ENCODE results near the gene OAS3. TPM values are rescaled to one million over a fixed set of nuclear protein-coding genes. Genes with fewer than 3 reads are reported as not detected.

The OAS3 gene
- total and polyA plus RNA-seq, 9 of the 15 experiments (the other 6 are each of a cell fraction or from before 2014, with no cell fraction given): 0.21 to 2.0 (median 0.83) TPM

GRCh38 chr12:112933129-112933505, 5.2 kb upstream of the OAS3 start (continued):
- TF ChIP-seq RBM15 (IDR thresholded peaks at IDR 0.05; ENCODE audit: insufficient read depth, low read length): no peak
- TF ChIP-seq NELFE (IDR thresholded peaks at IDR 0.05; ENCODE audit: insufficient read depth, insufficient read length): no peak
- TF ChIP-seq PTRF (tag; IDR thresholded peaks at IDR 0.05): no peak
- TF ChIP-seq TCF3 (CRISPR knock-in tag; IDR thresholded peaks at IDR 0.05): no peak
- TF ChIP-seq SETDB1 (IDR thresholded peaks at IDR 0.05; ENCODE audit: low read length): no peak
- TF ChIP-seq TARDBP (IDR thresholded peaks at IDR 0.05): no peak
- no peak for TF ChIP-seq SIRT6 (IDR thresholded peaks at IDR 0.05; ENCODE audit: low read depth, low read length)
- no peak for TF ChIP-seq SIN3A (IDR thresholded peaks at IDR 0.05; ENCODE audit: borderline replicate concordance in 2 of 2, control insufficient read depth in 1 of 2, low read depth in 2 of 2, low read length in 2 of 2)
- TF ChIP-seq, protein P1, sequence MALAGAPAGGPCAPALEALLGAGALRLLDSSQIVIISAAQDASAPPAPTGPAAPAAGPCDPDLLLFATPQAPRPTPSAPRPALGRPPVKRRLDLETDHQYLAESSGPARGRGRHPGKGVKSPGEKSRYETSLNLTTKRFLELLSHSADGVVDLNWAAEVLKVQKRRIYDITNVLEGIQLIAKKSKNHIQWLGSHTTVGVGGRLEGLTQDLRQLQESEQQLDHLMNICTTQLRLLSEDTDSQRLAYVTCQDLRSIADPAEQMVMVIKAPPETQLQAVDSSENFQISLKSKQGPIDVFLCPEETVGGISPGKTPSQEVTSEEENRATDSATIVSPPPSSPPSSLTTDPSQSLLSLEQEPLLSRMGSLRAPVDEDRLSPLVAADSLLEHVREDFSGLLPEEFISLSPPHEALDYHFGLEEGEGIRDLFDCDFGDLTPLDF (CRISPR knock-in tag; IDR thresholded peaks at IDR 0.05): no peak
- TF ChIP-seq LARP7 (IDR thresholded peaks at IDR 0.05): no peak
- no peak for TF ChIP-seq DIDO1 (tag; IDR thresholded peaks at IDR 0.05; ENCODE audit: low read depth)

DNA sequence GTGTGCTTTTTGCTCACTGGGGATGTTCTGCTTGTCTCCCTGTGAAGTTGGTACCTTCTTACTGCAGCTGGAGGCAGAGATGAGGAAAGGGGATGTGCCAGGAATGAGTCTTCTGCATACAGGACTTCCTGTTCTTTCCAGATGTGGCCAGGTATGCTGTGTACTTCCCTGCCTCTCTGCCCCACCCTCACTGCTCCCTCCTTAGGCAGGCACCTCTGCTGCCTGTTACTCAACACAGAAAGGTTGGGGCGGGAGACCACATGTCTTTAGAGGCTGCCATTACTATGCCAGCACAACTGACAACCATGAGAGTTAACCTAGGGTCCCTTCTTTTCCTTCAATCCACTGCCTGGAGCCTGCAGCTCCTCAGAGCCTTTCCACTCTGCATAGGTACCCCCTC, 2.0 kb upstream of the OAS3 start:
- Histone ChIP-seq H3K9me3 (replicated peaks; ENCODE audit: control insufficient read depth, insufficient read depth, low read depth, low read length) (no peaks in the 10 kb centered on the region), H3K4me1 (replicated peaks in 1 of 2; ENCODE audit: control insufficient read depth in 2 of 2, insufficient read depth in 2 of 2, low read length in 2 of 2) (peaks cover 4 to 7% of the 10 kb centered on the region in 2 experiments; a peak in 4 of 5 replicates), H3K79me2 (ENCODE audit: control insufficient read depth, insufficient read depth, low read length) (no peaks in the 10 kb centered on the region), H3K9me1 (ENCODE audit: control insufficient read depth, insufficient read depth, low read length) (no peaks in the 10 kb centered on the region), H3K36me3 (ENCODE audit: control insufficient read depth, insufficient read depth, low read length) (no peaks in the 10 kb centered on the region), H2AFZ (ENCODE audit: low read depth, low read length) (no peak overlapping the region), H3K27me3 (ENCODE audit: control insufficient read depth in 2 of 2, insufficient read depth in 2 of 2, low read length in 2 of 2) (peaks cover 6 to 13% of the 10 kb centered on the region in 2 experiments; a peak in 4 of 5 replicates), H3K4me3 (no peak overlapping the region), H3K27ac (ENCODE audit: extremely low read depth, low read depth, low read length) (no peak overlapping the region), H4K20me1 (replicated peaks; ENCODE audit: control insufficient read depth, insufficient read depth, low read length) (0 out of 2 replicates have a peak, but pooled peaks cover 3% of the 10 kb centered on the region), H3K9ac (ENCODE audit: insufficient read depth in 1 of 2, low read depth in 2 of 2, low read length in 2 of 2) (no peak overlapping the region), H3K4me2 (ENCODE audit: insufficient read depth, low read length) (no peak overlapping the region)
- FAIRE-seq: no peak
- intact Hi-C loops (cut with micrococcal nuclease) (no loop called here), in situ Hi-C loops (cut with MboI) (no loop called here)
- 0% methylated on average over 1 of the region's 1 CpG for WGBS (ENCODE audit: insufficient coverage, low coverage, missing lambda C conversion rate)
- ChIA-PET POLR2A (no interaction called here), CTCF (ENCODE audit: low intra/inter-chr PET ratio) (no interaction called here)
- BruUV-seq (replicated peaks): no TSS peak
- DNase-seq (ENCODE audit: extremely low read depth in 1 of 4, low spot score in 3 of 4): no peak
- TF ChIP-seq, protein P2, sequence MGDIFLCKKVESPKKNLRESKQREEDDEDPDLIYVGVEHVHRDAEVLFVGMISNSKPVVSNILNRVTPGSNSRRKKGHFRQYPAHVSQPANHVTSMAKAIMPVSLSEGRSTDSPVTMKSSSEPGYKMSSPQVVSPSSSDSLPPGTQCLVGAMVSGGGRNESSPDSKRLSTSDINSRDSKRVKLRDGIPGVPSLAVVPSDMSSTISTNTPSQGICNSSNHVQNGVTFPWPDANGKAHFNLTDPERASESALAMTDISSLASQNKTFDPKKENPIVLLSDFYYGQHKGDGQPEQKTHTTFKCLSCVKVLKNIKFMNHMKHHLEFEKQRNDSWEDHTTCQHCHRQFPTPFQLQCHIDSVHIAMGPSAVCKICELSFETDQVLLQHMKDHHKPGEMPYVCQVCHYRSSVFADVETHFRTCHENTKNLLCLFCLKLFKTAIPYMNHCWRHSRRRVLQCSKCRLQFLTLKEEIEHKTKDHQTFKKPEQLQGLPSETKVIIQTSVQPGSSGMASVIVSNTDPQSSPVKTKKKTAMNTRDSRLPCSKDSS (IDR thresholded peaks at IDR 0.05; ENCODE audit: low read depth, partially characterized antibody): no peak
- TF ChIP-seq FIP1L1 (IDR thresholded peaks at IDR 0.05; ENCODE audit: low read depth, low read length, poor library complexity, severe bottlenecking) (no peak), JUNB (CRISPR knock-in tag; conservative IDR thresholded peaks at IDR 0.05) (no peak), ZNF165 (CRISPR knock-in tag; IDR thresholded peaks at IDR 0.05; ENCODE audit: borderline replicate concordance) (no peak), PTTG1 (tag; IDR thresholded peaks at IDR 0.05; ENCODE audit: low read depth) (no peak), ZNF23 (CRISPR knock-in tag; IDR thresholded peaks at IDR 0.05) (no peak)
- no peak for ATAC-seq
